Hypothalamus (tissue), 51 donors: Measurements from ENCODE around the gene PLEKHG4B.

Source experiments
- DNase-seq, 51 donors: peaks; one replicate each; lab custom pipeline; 2025; lab: John Stamatoyannopoulos, UW

The PLEKHG4B gene

DNA sequence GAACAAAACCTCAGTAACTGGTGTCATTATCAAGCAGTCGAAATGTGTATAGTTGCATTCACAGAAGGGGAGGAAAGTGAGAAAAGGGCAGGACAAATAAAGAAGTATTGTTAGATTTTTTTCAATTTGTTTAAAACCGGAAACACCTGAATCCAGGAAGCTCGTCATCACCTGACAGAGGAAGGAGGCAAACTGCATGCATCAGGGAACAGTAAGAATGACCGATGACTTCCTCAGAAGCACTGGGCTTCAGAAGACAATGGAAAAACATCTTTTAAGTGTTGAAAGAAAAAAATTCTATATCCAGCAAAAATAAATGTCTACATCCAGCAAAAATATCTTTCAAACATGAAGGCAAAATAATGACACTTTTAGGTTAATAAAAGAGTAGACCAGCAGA, 29.5 kb downstream of the PLEKHG4B start:
- DNase-seq: no peak

DNA sequence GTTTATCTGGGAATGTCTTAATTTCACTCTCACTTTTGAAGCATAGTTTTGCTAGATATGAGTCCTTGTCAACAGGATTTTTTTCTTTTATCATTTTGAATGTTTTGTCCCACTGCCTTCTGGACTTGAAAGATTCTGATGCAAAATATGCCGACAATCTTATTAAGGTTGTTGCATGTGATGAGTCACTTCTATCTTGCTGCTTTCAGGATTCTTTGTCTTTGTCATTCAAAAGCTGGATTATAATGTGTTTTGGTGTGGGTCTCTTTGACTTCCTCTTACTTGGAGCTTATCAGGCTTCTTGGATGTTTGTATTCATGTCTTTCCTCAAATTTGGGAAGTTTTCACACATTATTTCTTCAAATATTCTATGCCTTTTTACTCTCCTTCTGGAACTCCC, 33.8 kb downstream of the PLEKHG4B start:
- no peak for DNase-seq

DNA sequence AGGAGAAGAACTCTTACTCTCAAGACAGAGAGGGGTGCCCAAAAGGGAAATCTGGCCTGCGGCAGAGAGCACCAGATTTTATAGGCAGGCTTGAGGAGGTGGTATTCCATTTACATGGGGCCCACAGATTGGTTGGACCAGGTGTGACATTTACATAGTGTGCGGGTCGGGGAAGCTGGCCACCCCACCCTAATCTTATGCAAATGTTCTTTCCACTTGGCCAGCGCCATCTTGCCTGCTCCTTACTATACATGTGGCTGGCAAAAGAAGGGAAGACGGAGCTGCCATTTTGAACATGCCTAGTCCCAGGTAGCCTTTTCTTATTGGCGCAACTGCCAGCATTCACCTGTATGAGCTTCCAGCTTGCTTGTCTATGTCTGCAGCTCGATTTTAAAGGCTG, 34.8 kb downstream of the PLEKHG4B start:
- no peak for DNase-seq

- no peak for DNase-seq
Observed at GRCh38 chr5:127886-128285, 35.9 kb downstream of the PLEKHG4B start.

DNA sequence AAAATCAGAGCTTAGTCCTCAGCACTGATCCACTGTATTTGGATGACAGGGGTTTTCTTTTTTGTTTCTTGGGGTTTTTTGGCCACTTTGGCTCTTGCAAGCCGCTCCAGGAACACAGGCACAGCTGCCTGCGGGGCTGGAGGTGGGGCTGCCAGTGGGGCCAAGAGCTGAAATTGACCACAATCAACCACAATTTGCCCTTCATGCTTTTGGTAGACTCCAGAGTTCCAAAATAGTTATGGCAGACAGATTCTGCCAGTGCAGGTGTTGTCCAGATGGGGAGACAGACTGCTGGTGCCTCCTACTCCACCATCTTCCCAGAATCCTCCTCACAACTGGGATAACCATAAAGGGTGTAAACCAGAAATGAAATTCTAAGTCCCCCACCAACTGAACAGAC, 36.5 kb downstream of the PLEKHG4B start:
- no peak for DNase-seq

GRCh38 chr5:129148-129547, 37.2 kb downstream of the PLEKHG4B start:
- no peak for DNase-seq

DNA sequence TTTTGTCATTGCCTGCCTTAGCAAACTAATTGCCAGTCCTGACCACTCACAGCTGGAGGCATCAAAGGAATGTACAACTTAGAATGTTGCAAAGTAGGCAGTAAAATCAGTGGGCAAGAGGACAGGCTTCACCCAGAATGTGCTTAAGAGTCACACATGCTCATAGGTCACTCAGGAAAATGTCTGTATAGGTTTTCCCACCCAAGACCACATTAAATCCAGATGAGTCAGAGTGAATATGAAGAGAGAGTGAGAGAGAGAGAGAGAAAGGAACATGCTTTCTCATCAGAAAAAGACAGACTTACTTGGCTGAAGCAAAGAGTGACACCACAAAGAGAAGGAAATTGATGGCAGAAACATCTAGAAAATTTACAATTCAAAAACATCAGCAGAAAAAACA, 37.9 kb downstream of the PLEKHG4B start:
- no peak for DNase-seq

- DNase-seq: no peak
Observed at GRCh38 chr5:130601-131131, 38.7 kb downstream of the PLEKHG4B start.

- DNase-seq: no peak
Observed at GRCh38 chr5:136901-137300, 44.9 kb downstream of the PLEKHG4B start.

- no peak for DNase-seq
Observed at GRCh38 chr5:137741-138140, 45.8 kb downstream of the PLEKHG4B start.

DNA sequence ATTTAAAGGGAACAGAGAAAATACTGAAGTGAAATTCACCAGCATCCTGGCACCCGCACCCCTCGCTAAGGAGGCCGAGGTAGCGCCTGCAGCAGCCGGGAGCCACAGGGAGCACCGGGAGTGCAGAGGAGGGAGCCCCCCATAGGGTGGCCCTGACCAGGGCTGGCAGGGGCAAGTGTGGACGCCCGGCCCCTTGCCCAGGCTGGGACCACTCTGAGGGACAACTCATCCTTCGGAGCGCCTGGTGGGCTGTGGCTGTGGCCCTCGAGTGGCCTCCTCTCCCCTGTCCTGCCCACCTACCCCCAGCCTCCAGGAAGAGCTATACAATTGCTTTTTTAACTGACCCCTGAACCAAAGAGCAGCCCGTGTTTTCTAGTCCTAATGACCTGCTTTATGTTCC, 47.0 kb downstream of the PLEKHG4B start:
- DNase-seq: no peak

DNA sequence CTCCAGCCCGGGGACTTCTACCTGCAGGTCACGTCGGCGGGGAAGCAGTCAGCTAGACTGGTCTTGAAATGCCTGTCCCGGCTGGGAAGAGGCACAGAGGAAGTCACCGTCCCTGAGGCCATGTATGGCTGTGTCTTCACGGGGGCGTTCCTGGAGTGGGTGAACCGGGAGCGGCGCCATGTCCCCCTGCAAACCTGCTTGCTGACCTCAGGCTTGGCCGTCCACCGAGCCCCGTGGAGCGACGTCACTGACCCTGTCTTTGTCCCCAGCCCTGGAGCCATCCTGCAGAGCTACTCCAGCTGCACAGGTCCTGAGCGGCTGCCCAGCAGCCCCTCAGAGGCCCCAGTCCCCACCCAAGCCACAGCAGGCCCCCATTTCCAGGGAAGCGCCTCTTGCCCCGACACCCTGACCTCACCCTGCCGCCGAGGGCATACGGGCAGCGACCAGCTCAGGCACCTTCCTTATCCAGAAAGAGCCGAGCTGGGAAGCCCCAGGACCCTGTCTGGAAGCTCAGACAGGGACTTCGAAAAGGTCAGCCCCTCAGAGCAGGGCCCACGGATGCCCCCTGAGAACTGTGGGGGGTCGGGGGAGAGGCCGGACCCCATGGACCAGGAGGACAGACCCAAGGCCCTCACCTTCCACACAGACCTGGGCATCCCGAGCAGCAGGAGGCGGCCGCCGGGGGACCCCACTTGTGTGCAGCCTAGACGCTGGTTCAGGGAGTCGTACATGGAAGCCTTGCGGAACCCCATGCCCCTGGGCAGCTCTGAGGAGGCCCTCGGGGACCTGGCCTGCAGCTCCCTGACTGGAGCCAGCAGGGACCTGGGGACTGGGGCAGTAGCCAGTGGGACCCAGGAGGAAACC, 47.8 kb downstream of the PLEKHG4B start:
- DNase-seq: no peak

DNA sequence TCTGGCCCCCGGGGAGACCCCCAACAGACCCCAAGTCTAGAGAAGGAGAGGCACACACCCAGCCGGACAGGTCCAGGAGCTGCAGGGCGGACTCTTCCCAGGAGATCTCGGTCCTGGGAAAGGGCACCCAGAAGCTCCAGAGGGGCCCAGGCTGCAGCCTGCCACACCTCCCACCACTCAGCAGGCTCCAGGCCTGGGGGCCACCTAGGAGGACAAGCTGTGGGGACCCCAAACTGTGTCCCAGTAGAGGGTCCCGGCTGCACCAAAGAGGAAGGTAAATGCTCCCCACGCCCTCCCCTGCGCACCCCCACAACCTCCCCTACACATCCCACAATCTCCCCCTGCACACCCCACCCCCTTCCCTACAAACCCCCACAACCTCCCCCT, 48.5 kb downstream of the PLEKHG4B start:
- DNase-seq: no peak

DNA sequence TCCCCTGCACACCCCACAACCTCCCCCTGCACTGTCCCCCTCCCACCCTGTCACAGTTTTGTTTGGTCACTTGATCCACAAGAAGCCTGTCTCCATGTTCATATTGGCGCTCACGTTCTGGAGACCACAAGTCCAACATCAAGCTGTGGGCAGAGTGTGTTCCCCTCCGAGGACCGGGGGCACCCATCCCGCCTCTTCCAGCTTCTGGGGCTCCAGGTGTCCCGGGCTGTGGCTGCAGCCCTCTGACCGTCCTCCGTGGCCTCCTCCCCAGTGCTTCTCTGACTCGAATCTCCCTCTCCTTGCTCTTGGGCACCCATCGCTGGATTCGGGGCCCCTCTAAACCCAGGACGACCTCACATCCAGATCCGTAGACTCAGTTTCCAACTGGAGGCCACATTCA, 49.2 kb downstream of the PLEKHG4B start:
- no peak for DNase-seq

- DNase-seq: no peak
Observed at GRCh38 chr5:141761-142160, 49.8 kb downstream of the PLEKHG4B start.

GRCh38 chr5:142246-142810, 50.4 kb downstream of the PLEKHG4B start:
- DNase-seq: no peak

GRCh38 chr5:143041-143440, 51.1 kb downstream of the PLEKHG4B start:
- DNase-seq: no peak

- no peak for DNase-seq
Observed at GRCh38 chr5:144941-145340, 53.0 kb downstream of the PLEKHG4B start.

GRCh38 chr5:145585-146323, 53.8 kb downstream of the PLEKHG4B start:
- DNase-seq: no peak

GRCh38 chr5:147751-148150, 55.8 kb downstream of the PLEKHG4B start:
- no peak for DNase-seq

DNA sequence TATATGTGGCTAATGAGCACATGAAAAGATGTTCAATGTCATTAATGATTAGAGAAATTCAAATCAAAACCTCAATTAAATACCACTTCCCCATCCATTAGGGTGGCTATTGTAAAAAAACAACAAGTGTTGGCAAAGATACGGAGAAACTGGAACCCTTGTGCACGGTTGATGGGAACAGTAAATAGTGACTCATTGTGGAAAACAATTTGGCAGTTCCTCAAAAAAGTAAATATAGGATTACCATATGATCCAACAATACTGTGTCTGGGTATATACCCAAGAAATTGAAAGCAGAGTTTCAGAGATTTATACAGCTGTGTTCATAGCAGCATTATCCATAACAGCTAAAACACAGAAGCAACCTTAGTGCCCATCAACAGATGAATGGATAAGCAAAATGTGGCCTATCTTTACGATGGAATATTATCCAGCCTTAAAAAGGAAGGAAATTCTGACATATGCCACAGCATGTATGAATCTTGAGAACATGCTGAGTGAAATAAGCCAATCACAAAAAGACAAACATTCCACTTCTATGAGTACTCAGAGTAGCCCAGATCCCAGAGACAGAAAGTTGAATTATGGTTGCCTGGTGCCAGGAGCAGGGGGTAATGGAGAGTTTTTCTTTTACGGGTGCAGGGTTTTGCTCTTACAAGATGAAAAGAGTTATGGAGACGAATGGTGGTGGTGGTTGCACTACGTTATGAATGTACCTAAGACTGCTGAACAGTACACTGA, 57.9 kb downstream of the PLEKHG4B start:
- no peak for DNase-seq
